NCI-H748 (cell line): Measurements from ENCODE around the gene ARF6.
"Not testable (repeated sequence)": the region's sequence is repeated elsewhere in the genome, so short reads cannot be mapped to it uniquely, and the experiment has no call there.

Experiments
- DNase-seq: peaks from one replicate; lab custom pipeline; 2025; ENCODE audit not compliant: unreplicated experiment; lab: John Stamatoyannopoulos, UW

ARF6 gene

DNA sequence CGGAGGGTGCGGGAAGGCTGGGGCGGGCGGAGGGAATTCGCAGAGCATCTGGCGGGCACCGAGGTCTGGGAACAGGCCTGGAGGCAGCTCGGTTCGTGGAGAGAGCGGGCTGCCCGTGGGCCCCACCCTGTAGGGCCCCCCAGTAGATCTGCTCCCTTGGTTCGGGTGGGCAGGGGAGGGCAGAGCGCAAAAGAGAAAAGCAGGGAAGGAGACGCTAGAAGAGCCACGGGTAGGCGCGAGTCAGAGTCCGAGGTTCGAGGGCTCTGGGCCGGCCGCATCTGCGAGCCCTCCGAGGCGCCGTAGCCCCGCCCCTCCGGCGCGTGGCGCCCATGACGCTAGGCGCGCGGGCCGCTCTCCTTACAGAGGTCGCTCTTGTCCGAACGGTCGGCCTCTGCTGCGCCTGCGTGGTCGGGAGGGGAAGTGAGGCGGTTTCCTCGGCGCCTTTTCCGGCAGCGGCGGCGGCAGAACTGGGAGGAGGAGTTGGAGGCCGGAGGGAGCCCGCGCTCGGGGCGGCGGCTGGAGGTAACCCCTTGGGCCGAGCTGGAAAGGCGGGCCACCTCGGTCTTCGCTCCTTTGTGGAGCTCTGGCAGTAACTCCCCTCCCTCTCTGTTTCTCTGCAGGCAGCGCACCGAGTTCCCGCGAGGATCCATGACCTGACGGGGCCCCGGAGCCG lies at the start of gene ARF6:
Gene ARF6, plus strand, starts transcription at position 447 of the 673 bp plus-strand sequence. CDS start 655 bp downstream, outside the sequence.
- DNase-seq: peak; percentile 98

DNA sequence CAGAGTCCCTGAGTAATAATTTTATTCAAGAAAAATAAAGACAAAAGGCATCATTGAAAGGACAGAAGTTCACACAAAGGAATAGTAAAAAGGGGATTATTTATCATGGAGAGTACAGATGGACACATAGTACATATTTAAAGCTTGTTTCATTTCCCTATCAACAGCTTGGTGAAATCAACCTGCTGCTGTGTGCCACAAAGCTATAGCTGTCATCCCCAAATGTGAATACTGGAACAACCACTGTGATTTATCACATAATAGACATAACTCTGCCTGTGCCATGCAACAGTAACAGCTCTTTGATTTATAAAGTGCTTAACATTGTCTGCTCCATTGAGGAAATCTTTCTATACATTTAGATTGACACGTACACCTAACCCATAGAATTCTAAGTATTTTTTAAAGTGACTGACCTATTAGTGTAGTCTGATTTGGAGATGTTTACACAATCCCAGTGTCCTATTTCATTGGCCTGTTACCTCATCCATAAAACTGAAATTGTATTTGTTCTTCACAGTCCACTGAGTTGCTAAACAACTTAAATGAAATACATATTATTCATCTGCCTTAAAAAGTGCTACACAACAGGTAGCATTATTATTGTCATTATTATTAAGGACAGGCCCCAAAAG lies 43.6 kb upstream of the ARF6 start:
- peak; percentile 8 for DNase-seq

DNA sequence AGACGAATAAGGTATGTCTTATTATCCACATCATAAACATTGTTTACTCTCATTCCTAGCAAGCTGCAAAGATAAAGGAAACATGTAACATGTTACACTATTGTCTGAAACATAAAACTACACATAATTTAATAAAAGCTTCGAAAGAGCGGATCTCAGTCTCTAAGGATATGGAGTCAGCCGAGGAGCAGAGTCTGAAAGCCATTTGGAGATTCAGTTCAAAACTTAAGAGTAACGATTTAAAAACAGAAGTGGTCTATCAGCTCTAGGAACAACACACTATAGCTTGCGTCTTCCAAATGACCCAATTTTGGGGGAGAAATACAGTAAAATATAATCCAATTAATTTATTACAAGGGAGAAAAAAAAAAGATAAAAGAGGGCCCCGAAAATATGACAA lies 41.1 kb upstream of the ARF6 start:
- DNase-seq: no peak

DNA sequence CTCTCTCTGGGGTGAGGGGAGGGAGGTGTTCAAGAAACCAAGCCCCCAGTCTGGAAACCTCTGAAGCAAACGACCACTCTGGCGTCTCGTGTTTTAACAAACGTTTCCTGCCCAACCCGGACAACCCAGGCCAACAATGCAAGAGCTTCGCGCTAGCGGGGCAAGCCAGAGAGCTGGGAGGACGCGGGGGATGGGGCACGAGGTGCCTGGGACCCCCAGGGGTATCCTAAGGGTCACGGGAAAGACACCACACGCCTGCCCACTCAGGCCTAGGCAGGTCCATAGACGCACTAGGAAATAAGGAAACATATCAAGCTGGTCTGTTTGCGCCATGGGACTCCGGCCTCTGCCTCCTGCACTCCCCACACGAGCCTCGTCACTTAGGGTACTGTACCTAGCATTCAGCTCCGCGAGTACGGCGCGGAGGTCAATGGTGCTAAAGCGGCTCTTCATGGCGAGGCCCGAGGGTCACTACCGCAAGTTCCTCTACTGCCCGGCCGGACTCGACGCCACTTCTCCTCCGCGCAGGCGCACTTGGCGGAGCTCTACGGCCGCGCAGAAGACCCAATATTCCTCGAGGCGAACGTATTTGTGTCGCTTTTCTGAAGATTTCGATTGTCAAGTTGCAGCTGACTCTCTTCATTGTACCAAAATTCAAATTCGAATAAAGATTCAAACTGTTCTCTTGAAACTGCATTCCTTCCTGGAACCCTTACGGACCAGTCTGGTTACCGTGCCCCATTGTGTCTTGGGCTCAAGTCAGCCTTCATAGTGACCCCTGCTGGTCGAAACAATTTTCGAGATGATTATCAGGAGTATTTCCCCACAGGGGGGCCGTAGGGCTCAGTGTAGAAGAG lies 40.4 kb upstream of the ARF6 start, which contains the start of gene NEMF:
Gene NEMF, minus strand, starts transcription at position 488 of the 857 bp plus-strand sequence. Its CDS starts 35 bp downstream, at position 453.
- DNase-seq: peak; percentile 91

DNA sequence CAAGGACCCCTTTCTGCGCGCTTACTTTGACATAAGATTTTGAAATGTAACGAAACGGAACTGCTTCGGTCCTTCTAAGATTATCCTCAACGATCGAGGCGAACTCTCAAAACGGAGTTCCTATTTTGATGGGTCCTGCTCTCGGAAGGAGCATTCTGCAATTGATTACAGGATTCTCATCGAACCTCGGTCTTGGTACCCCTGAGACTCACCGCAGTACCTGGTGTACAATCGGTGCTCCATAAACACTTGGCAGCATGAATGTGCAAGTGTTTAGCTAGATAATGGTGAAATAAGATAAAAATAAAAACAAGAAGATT lies 39.8 kb upstream of the ARF6 start:
- no peak for DNase-seq

DNA sequence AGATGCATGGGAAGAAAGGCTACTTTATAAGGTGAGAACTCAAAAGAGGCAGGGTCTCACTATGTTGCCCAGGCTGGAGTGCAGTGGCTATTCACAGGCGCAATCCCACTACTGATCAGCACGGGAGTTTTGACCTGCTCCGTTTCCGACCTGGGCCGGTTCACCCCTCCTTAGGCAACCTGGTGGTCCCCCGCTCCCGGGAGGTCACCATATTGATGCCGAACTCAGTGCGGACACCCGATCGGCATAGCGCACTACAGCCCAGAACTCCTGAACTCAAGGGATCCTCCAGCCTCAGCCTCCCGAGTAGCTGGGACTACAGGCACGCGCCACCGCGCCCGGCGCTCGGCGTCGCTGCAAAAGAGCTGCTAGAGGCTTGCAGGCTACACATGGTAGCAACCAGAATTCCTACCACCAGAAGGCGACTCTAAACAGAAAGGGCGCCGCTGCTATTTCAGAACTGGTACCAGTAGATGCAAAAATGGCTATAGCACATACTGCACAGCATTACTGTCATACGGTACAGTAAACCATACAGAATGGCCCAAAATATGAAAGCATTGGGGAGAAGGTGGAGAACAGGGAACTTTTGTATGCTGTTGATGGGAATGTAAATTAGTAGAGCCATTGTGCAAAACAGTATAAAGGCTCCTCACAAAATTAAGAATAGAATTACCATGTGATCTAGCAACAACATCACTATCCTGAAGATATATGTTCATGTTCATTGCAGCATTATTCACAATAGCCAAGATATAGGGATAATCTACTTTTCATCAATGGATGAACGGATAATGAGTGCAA lies 39.1 kb upstream of the ARF6 start:
- peak; percentile 81 for DNase-seq

DNA sequence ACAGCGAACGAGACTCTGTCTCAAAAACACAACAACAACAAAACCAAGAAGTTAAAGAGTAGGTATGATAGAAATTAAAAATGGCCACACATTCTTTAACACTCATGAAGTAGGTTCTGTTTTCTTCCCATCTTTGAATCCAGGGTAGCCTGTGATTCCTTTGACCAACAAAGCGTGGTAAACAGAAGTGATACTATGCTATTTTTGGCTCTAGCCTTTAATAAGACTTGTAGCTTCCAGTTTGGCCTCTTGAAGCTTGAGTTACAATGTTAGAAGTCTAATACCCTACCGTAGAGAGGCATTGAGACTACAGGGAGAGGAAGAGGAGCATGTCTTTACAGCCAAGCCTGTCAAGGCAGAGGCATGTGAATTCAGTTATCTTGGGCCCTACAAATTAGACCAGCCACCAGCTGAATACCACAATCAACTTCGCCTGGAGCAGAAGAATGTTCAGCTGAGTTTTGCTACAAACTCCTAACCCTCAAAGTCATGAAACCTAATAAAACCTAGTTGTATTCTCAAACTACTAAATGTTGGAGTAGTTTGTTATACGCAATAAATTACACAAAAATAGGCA lies 35.4 kb upstream of the ARF6 start:
- DNase-seq: no peak

DNA sequence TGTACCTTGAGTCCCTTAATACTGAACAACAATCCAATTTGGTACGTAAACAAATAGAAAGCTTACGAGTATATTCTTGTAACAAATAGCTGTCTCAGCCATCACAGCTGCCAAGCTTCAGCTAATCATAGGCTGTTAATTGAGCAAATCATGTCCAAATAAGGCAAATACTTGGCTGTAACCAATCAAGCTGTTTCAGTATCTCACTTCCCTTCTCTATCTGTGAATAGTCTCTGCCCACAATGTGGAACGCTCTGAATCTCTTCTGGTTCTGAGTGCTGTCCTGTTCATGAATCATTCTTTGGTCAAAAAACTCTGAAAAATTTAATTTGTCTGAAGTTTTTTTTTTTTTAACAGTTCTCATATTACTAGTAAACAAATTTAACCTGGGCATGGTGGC lies 34.5 kb upstream of the ARF6 start:
- peak; percentile 14 for DNase-seq

DNA sequence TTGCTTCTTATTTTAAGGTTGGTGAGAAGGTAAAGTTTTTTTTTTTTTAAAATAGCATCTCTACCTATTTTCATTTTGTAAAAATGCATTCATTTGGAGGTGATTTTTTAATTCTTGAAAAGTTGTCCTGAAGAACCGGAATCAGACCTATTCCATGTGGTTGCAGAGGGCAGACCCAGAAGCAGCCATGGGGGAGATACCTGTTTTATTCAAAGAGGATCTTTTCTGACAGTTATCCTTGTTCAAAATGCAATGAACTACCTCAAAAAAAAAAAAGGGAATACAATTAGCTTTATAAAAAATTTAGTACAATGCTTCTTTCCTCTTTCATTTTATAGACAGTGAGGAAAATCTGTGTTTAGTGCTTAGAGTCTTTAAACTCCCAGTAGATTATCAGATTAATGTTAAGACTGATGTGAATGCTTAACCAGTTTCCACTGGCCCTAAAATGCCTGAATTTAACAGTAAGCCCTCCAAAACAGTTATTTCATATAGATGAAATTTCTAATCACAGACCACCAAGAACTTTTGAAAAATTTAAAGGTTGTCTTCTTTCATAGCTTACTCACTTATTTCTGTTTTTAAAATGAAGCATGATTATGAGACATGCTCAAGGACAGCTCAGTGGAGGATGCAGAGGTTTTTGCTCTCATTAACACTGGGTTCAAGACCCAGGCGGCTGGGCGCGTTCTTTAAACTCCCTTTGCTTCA lies 31.7 kb upstream of the ARF6 start:
- DNase-seq: no peak

DNA sequence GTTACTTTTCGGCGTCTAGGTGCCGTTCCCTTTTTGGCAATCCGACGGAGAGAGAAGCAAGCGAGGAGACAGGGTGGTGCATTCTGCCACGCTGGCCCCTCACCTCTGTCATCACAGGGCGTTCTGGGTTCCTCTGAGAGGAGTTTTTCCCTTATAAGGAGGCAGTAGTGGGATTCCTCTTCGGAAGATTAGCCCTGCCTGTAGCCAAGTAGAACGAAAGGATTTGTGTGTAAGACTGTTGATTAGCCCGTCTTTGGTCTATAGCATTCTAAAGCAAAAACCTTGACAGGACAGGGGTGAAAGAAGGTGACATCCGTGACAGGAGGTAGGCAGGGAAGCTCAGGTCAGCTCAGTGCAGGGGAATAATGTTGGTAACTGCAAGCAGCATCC lies 31.2 kb upstream of the ARF6 start:
- DNase-seq: peak; percentile 60

DNA sequence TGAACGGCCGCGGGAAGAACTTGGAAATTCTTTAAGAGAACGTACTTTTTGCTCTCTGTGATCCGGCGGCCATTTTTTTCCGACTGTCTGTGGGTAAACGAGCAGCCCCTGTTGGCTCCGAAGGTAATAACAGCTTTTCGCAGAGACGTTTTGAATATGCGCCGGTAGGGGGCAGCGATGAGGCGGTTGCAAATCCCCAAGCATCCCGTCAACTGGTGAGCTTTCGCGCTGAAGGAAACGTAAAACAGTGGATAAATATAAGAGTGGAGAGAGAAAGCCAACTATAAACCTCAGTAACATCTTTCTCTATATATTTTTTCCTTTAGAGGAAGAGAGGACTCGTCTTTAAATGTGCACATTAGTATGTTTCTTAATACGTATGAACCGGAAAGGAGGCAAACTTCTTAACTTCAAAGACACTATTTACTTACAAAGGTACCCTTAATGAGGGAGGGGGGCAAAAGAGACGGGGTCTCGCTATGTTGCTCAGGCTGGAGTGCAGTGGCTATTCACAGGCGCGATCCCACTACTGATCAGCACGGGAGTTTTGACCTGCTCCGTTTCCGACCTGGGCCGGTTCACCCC lies 30.7 kb upstream of the ARF6 start:
- peak; percentile 78 for DNase-seq

DNA sequence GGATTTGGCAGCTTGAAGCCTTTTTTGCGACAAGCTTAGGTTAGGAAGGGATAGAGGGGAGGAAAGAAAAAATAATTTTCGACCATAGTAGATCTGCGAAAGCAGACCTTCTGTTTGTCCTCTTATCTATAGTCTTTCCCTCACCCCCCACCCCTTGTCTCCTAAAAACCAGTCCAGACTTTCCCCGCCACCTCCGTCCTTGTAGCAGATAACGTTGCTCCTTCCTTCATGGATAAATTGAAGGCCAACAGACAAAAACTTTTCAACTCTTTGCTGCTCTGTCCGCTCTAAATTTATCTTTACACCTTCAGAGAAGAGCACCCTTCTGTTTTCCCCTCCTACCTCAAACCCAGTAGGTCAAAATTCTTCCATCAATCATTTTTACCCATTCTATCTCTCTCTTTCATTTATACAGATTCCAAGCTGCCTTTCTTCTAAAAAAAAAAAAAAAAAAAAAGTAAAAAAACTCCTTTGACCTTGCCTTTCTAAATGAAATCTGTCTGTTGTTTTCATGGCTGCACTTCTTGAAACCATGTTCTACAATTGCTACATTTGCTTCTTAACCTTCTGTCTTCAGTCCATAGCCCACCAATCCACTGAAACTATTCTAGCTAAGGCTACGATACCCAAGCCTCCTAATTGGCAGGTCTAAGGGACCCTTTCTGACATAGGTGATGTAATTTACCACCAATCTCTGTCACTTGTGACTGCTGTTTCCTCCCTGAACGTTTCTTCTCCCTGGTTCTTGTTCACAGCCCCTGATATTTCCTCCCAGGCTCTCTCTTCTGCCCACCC lies 29.2 kb upstream of the ARF6 start:
- DNase-seq: peak; percentile 39

DNA sequence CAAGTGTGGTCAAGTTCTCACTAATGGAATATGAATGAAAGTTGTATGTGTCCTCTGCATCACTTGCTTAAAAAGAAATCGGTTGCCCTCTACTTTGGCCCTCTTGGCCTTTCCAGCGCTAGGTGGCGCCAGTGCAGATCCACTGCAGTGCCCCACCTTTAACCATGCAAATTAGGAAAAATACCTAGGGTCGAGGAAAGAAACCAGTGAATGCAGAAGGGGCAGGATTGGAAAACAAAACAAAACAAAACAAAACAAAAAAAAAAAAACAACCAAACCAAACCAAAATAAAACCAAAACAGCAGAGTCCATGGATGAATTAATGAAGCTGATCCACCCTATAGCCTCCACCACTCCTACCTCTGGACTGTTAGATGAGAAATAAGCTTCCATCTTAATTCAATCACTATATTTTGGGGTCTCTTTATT lies 27.4 kb upstream of the ARF6 start:
- DNase-seq: peak; percentile 75

DNA sequence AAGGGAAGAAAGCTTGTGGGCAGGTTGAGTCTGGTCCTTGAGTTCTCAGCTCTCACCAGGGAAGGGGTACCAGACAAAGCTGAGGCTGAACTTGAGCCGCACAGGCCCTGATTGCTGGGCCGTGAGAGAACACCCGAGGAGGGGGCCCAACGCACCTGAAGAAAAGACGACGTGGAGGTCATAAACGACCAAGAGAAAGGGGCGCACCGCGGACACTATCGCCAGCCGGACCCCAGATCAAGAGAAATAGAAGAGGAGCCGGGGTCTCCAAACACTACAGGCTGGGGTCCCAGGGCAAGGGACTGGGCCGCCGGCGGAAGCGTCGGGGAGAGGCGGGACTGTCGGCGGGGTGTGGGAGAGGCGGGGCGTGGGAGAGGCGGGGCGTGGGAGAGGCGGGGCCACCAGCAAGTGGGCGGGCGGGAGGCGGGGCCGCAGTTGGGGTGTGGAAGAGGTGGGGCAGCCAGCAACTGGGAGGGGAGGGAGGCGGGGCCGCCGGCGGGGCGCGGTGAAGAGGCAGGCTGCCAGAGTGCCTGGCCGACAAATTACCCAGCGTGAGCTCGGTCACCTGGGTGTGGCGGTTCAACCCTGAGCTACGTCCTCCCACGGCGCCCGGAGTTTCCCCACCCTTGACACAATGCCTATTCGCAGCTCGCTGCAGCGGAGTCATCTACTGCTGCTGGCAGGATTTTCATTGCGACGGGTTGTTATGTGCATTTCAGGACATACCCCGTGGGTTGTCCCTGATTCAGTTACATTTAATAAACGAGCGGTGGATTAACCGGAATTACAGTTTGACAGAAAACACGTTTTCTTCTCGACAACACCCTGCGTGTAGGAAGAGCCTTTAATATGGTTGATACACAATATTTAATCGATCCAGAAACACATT lies 24.8 kb upstream of the ARF6 start:
- DNase-seq: peak; percentile 98

DNA sequence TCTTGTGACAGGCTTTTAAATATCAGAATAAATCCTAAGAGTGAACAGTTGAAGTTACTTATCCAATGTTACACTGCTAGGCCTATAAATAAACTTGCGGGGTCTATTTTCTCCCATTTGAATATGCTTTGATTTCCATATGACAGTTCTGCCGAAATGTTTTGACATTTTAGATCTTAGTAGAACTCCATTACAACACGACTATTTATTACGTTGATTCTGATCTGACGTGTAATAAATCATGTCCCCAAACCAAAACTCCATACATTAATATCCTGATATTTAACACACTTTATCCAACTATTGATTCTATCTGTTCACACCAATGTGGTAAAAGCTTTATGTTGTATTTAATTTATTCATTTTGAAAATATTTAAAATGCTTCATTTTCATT lies 24.2 kb upstream of the ARF6 start:
- peak; percentile 34 for DNase-seq

DNA sequence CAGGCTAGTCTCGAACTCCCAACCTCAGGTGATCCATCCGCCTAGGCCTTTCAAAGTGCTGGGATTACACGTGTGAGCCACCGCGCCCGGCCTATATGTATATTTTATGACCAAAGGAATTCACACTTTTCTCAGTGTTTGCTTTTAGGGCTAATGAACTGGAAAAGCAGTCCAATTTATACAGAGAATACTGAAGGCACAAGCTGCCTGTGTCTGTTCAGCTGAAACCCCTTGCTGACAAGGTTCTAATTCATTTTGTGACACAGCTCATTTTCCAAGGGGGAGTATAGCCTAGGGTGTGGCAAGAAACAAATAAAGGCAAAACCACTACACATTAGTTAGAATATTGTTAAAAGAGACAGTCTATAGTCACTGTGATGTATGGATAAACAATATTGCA lies 22.0 kb upstream of the ARF6 start:
- DNase-seq: no peak

DNA sequence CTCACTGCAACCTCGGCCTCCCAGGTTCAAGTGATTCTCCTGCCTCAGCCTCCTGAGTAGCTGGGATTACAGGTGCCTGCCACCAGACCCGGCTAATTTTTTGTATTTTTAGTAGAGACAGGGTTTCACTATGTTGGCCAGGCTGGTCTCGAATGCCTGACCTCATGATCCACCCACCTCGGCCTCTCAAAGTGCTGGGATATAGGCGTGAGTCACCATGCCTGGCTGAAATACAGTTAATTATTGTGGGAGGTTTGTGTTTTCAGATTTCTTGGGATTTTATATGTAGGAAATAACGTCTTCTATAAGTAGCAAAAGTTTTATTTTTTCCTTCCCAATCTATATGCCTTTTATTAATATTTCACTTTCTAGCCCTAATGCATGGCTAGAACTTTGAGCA lies 19.3 kb upstream of the ARF6 start:
- DNase-seq: not testable (repeated sequence)

DNA sequence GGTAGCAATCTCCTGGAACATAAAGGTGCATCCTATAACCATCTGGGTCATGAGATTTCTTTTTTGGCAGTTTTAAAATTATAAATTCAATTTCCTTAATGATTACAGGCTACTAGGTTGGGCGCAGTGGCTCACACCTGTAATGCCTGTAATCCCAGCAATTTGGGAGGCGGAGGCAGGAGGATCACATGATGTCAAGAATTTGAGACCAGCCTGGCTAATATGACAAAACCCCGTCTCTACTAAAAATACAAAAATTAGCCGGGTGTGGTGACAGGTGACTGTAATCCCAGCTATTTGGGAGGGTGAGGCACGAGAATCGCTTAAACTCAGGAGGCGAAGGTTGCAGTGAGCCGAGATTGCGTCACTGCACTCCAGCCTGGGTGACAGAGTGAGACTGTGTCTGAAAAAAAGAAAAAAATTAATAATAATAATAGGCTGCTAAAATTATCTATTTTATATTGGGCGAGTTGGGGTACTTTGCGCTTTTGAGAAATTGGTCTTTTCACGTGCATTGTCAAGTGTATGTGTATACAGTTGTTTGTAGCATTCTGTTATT lies 17.2 kb upstream of the ARF6 start:
- DNase-seq: no peak
